A549 (cell line): Measurements from ENCODE around the gene TCEANC2. TPM values are rescaled to one million over a fixed set of nuclear protein-coding genes. Genes with fewer than 3 reads are reported as not detected.

ENCODE experiments used
- ATAC-seq, 2 experiments: fragments of 200-7000 bp in 1 of 2; fragments of >200 bp in 1 of 2; cut with Nextera tagmentation in 1 of 2; cut with Tn5 transposase in 1 of 2; 3 replicates each; pipeline versions ENCODE4 v1.8.0 to v1.9.1; 2018 to 2020; ENCODE audit warnings: mild to moderate bottlenecking in 1 of 2, moderate library complexity in 1 of 2
- CTCF ChIA-PET: fragments of 300-600 bp; sonication (Branson Sonifier 250); formaldehyde crosslinking; extraction: SDS; loops from one replicate; lab custom pipeline; 2021; ENCODE audit warnings: antibody characterized with exemption, inconsistent platforms; lab: Yijun Ruan, JAX
- POLR2A ChIA-PET: fragments of 350-600 bp; formaldehyde crosslinking; extraction: SDS; loops from one replicate; lab custom pipeline; 2021; ENCODE audit warnings: antibody characterized with exemption, inconsistent platforms; lab: Yijun Ruan, JAX
- DNase-seq, 2 experiments: peaks; one replicate each; pipeline versions ENCODE4 v3.0.0 to v3.0.0-alpha.2; 2011 to 2016; ENCODE audit warnings: low read depth in 1 of 2, low spot score in 1 of 2
- FAIRE-seq: peaks from 2 replicates; lab custom pipeline; 2011; peaks lifted over from hg19 to GRCh38; lab: Jason Lieb, UNC
- H3K27ac ChIP-seq, 2 experiments: fragments of >200 bp; sonication (Bioruptor Twin); formaldehyde crosslinking; 3 replicates each; pipeline ENCODE4 v1.5.1; 2016 to 2017
- H3K4me1 ChIP-seq: fragments of >200 bp; sonication (Bioruptor Twin); formaldehyde crosslinking; 3 replicates; pipeline ENCODE4 v1.6.1; 2016
- H3K4me2 ChIP-seq: fragments of >200 bp; sonication (Bioruptor Twin); formaldehyde crosslinking; 3 replicates; pipeline ENCODE4 v1.6.1; 2016
- H3K4me3 ChIP-seq: fragments of >200 bp; sonication (Bioruptor Twin); formaldehyde crosslinking; 3 replicates; pipeline ENCODE4 v1.5.1; 2016
- H3K9me3 ChIP-seq: fragments of >200 bp; sonication (Bioruptor Twin); formaldehyde crosslinking; 3 replicates; pipeline ENCODE4 v1.6.1; 2016
- BHLHE40 ChIP-seq: IDR thresholded peaks from 2 replicates; pipeline ENCODE4 v1.6.1; 2012; ENCODE audit warnings: low read depth, low read length, inconsistent platforms
- CHD2 ChIP-seq: fragments of 150-350 bp; IDR thresholded peaks from 2 replicates; pipeline ENCODE4 v1.6.1; 2014; ENCODE audit warnings: low read length; ENCODE audit not compliant: partially characterized antibody
- EHF ChIP-seq: fragments of 250-450 bp; sonication (Bioruptor Pico); IDR thresholded peaks from 2 replicates; pipeline ENCODE4 v1.5.0; 2020; ENCODE audit warnings: mild to moderate bottlenecking
- ESRRA ChIP-seq: fragments of 150-350 bp; IDR thresholded peaks from 2 replicates; pipeline ENCODE4 v1.6.1; 2014; ENCODE audit warnings: mild to moderate bottlenecking, low read length, borderline replicate concordance
- FOSB ChIP-seq: fragments of 250-450 bp; sonication (Bioruptor Pico); IDR thresholded peaks from 2 replicates; pipeline ENCODE4 v1.5.0; 2020; ENCODE audit warnings: mild to moderate bottlenecking, moderate library complexity
- FOXS1 ChIP-seq: fragments of 250-450 bp; sonication (Bioruptor Pico); IDR thresholded peaks from 2 replicates; pipeline ENCODE4 v1.5.0; 2020; ENCODE audit warnings: mild to moderate bottlenecking, moderate library complexity
- GATA3 ChIP-seq: IDR thresholded peaks from 2 replicates; pipeline ENCODE4 v1.6.1; 2012; ENCODE audit warnings: borderline replicate concordance
- HOXA7 ChIP-seq: fragments of 250-450 bp; sonication (Bioruptor Pico); IDR thresholded peaks from 2 replicates; pipeline ENCODE4 v1.5.0; 2020; ENCODE audit warnings: mild to moderate bottlenecking, moderate library complexity
- JUN ChIP-seq, 2 experiments: fragments of >200 bp; sonication (Bioruptor Twin); formaldehyde crosslinking; IDR thresholded peaks; 2 replicates in 1 of 2; 3 replicates in 1 of 2; pipeline ENCODE4 v1.6.1; 2016 to 2017
- JUNB ChIP-seq: fragments of >200 bp; sonication (Bioruptor Twin); formaldehyde crosslinking; IDR thresholded peaks from 2 replicates; pipeline ENCODE4 v1.6.1; 2016
- MAZ ChIP-seq: fragments of 150-350 bp; IDR thresholded peaks from 2 replicates; pipeline ENCODE4 v1.6.1; 2014; ENCODE audit warnings: antibody characterized with exemption, low read depth, low read length, borderline replicate concordance
- NFE2L2 ChIP-seq: fragments of 150-350 bp; conservative IDR thresholded peaks from 2 replicates; pipeline ENCODE4 v1.6.1; 2014; ENCODE audit warnings: low read length
- NPAS2 ChIP-seq: fragments of 250-450 bp; sonication (Bioruptor Pico); IDR thresholded peaks from 2 replicates; pipeline ENCODE4 v1.8.0; 2022; ENCODE audit warnings: mild to moderate bottlenecking, moderate library complexity, borderline replicate concordance
- NR3C1 ChIP-seq: fragments of >200 bp; sonication (Bioruptor Twin); formaldehyde crosslinking; IDR thresholded peaks from 3 replicates; pipeline ENCODE4 v1.6.1; 2017
- PBX3 ChIP-seq: IDR thresholded peaks from 2 replicates; pipeline ENCODE4 v1.6.1; 2012
- PHF8 ChIP-seq: fragments of 200-600 bp; sonication (generic); IDR thresholded peaks from 2 replicates; pipeline ENCODE4 v1.6.1; 2016; ENCODE audit warnings: low read depth, mild to moderate bottlenecking, antibody characterized with exemption, moderate library complexity, borderline replicate concordance
- POLR2A ChIP-seq: IDR thresholded peaks from 2 replicates; pipeline ENCODE4 v1.6.1; 2012; ENCODE audit warnings: mild to moderate bottlenecking, low read length
- RAD21 ChIP-seq, 2 experiments: fragments of >200 bp in 1 of 2; sonication (Bioruptor Twin) in 1 of 2; formaldehyde crosslinking in 1 of 2; IDR thresholded peaks in 1 of 2; conservative IDR thresholded peaks in 1 of 2; 2 replicates in 1 of 2; 3 replicates in 1 of 2; pipeline ENCODE4 v1.6.1; 2012 to 2018; ENCODE audit warnings: inconsistent platforms in 1 of 2
- RARB ChIP-seq: fragments of 250-450 bp; sonication (Bioruptor Pico); IDR thresholded peaks from 2 replicates; pipeline ENCODE4 v1.8.0; 2021; ENCODE audit warnings: mild to moderate bottlenecking, moderate library complexity
- REST ChIP-seq: fragments of 200-600 bp; sonication (generic); IDR thresholded peaks from 2 replicates; pipeline ENCODE4 v1.6.1; 2016; ENCODE audit warnings: antibody characterized with exemption, mild to moderate bottlenecking, moderate library complexity
- RFX5 ChIP-seq: fragments of 450-650 bp; IDR thresholded peaks from 2 replicates; pipeline ENCODE4 v1.7.1; 2014; ENCODE audit warnings: antibody characterized with exemption, mild to moderate bottlenecking, moderate library complexity
- RNF2 ChIP-seq: fragments of 200-600 bp; sonication (generic); IDR thresholded peaks from 2 replicates; pipeline ENCODE4 v1.6.1; 2016; ENCODE audit warnings: low read depth, mild to moderate bottlenecking, antibody characterized with exemption, moderate library complexity, borderline replicate concordance
- SMC3 ChIP-seq: fragments of >200 bp; sonication (Bioruptor Twin); formaldehyde crosslinking; IDR thresholded peaks from 3 replicates; pipeline ENCODE4 v1.6.1; 2018; ENCODE audit warnings: inconsistent platforms
- SREBF2 ChIP-seq: fragments of 450-650 bp; IDR thresholded peaks from 2 replicates; pipeline ENCODE4 v1.6.1; 2014; ENCODE audit warnings: mild to moderate bottlenecking, moderate library complexity
- TP53 ChIP-seq: fragments of 250-450 bp; sonication (Bioruptor Pico); IDR thresholded peaks from 2 replicates; pipeline ENCODE4 v1.5.0; 2021; ENCODE audit warnings: mild to moderate bottlenecking, moderate library complexity
- ZSCAN20 ChIP-seq: fragments of 250-450 bp; sonication (Bioruptor Pico); IDR thresholded peaks from 2 replicates; pipeline ENCODE4 v1.8.0; 2022; ENCODE audit warnings: mild to moderate bottlenecking, moderate library complexity
- WGBS: methylation state at CpG from one replicate; pipeline ENCODE4 v1.1.6; 2017; ENCODE audit errors: missing lambda C conversion rate; 5-methylcytosine and 5-hydroxymethylcytosine counted together
- polyA plus RNA-seq, 4 experiments: library from polyadenylated mRNA; depleted of rRNA in 3 of 4; stranded (reverse); fragments of >200 nt; fragmentation: RNase III in 1 of 4; extraction: RNeasy Plus Mini Kit Qiagen cat#74134 plus additional on column Dnase treatment in 1 of 4; gene quantifications; 2 replicates in 3 of 4; 3 replicates in 1 of 4; pipeline ENCODE4 v1.2.3, GENCODE V29; 2011 to 2017
- TF ChIP-seq, protein P1 (sequence below): fragments of 450-650 bp; IDR thresholded peaks from 2 replicates; pipeline ENCODE4 v1.6.1; 2014; ENCODE audit warnings: antibody characterized with exemption
- TF ChIP-seq, protein P2 (sequence below): fragments of >200 bp; sonication (Bioruptor Twin); formaldehyde crosslinking; IDR thresholded peaks from 3 replicates; pipeline ENCODE4 v1.6.1; 2016

The TCEANC2 gene
- polyA plus RNA-seq, 2 of the 4 experiments (the other 2 are of a cell fraction), result 1.9 to 3.4 TPM

DNA sequence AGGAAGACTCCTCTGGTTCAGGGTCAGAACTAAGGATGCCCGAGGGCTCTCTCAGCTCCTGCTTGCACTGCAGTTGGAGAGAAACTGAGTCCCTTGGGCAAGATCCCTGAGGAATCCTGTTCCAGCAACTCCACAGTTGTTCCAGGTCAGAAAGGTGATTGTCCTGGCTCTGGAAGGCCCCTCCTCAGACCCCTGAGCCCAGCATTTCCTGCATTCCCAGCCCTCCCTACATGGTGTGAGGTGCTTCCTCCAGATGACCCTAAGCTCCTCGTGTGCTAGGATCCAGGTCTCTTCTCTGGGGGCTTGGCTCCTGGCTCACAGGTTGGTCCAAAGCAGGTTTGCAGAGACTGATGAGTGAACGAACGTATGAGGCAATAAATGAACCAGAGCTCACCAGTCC is 46.9 kb upstream of the TCEANC2 start:
- TF ChIP-seq FOXS1 (CRISPR knock-in tag), result no peak
- TF ChIP-seq POLR2A, result no peak
- no peak for TF ChIP-seq EHF (CRISPR knock-in tag)
- no peak for TF ChIP-seq RNF2
- no peak for TF ChIP-seq ESRRA
- TF ChIP-seq, protein P1, sequence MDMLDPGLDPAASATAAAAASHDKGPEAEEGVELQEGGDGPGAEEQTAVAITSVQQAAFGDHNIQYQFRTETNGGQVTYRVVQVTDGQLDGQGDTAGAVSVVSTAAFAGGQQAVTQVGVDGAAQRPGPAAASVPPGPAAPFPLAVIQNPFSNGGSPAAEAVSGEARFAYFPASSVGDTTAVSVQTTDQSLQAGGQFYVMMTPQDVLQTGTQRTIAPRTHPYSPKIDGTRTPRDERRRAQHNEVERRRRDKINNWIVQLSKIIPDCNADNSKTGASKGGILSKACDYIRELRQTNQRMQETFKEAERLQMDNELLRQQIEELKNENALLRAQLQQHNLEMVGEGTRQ, result no peak
- no peak for TF ChIP-seq RARB
- TF ChIP-seq TP53, result no peak
- no peak for TF ChIP-seq ZSCAN20 (CRISPR knock-in tag)
- Histone ChIP-seq H3K4me1 (no peaks in the 10 kb centered on the region), H3K4me2 (no peak overlapping the region), H3K4me3 (no peak overlapping the region), H3K9me3 (no peaks in the 10 kb centered on the region), H3K27ac (no peak overlapping the region)
- POLR2A ChIA-PET, result no interaction called here
- CTCF ChIA-PET, result interaction anchor here (1.1 to 1.3 kb wide), 2 partner anchors 14 to 115 kb away, joined by 3 to 4 read pairs; no protein-coding TSS in a partner anchor
- ATAC-seq (no peak), DNase-seq (no peak), FAIRE-seq (no peak)
- WGBS, result 42% methylated on average over 4 of the region's 4 CpGs

- no peak overlapping the region for H3K4me3 ChIP-seq
- ATAC-seq (no peak), DNase-seq (no peak), FAIRE-seq (no peak)
- ChIA-PET CTCF (interaction anchor here (0.9 kb wide), 1 partner anchor 19 kb away, joined by 3 read pairs; no protein-coding TSS in a partner anchor), POLR2A (no interaction called here)
- WGBS, result 52% methylated on average over 4 of the region's 4 CpGs
- no peak overlapping the region for H3K4me2 ChIP-seq
- H3K9me3 ChIP-seq, result no peaks in the 10 kb centered on the region
- no peaks in the 10 kb centered on the region for H3K4me1 ChIP-seq
- TF ChIP-seq MAZ (no peak), TP53 (no peak), PHF8 (no peak), RAD21 (conservative IDR thresholded peaks at IDR 0.05 in 1 of 2, IDR thresholded peaks at IDR 0.05 in 1 of 2) (no peak), RFX5 (no peak), HOXA7 (CRISPR knock-in tag) (no peak), JUNB (no peak), FOSB (CRISPR knock-in tag) (no peak), PBX3 (no peak), BHLHE40 (no peak), SMC3 (no peak)
- TF ChIP-seq, protein P2, sequence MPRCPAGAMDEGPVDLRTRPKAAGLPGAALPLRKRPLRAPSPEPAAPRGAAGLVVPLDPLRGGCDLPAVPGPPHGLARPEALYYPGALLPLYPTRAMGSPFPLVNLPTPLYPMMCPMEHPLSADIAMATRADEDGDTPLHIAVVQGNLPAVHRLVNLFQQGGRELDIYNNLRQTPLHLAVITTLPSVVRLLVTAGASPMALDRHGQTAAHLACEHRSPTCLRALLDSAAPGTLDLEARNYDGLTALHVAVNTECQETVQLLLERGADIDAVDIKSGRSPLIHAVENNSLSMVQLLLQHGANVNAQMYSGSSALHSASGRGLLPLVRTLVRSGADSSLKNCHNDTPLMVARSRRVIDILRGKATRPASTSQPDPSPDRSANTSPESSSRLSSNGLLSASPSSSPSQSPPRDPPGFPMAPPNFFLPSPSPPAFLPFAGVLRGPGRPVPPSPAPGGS, result no peak
- H3K27ac ChIP-seq, result no peak overlapping the region
These were observed 45.8 kb upstream of the TCEANC2 start for GRCh38 chr1:54007613-54008012.

- CTCF ChIA-PET, result no interaction called here
- no peak for DNase-seq
- no peaks in the 10 kb centered on the region for H3K9me3 ChIP-seq
- POLR2A ChIA-PET, result no interaction called here
- no peak overlapping the region for H3K4me3 ChIP-seq
- no peak overlapping the region for H3K4me2 ChIP-seq
- ATAC-seq, result no peak
- H3K27ac ChIP-seq, result no peak overlapping the region
- WGBS, result 79% methylated on average over 7 of the region's 13 CpGs
- no peak for FAIRE-seq
- H3K4me1 ChIP-seq, result no peaks in the 10 kb centered on the region
- no peak for TF ChIP-seq REST
- no peak for TF ChIP-seq ZSCAN20 (CRISPR knock-in tag)
- no peak for TF ChIP-seq CHD2
- TF ChIP-seq, protein P2, result no peak
- no peak for TF ChIP-seq NPAS2 (CRISPR knock-in tag)
- no peak for TF ChIP-seq NR3C1
- TF ChIP-seq SREBF2, result no peak
- TF ChIP-seq, protein P1, result no peak
- no peak for TF ChIP-seq GATA3
- no peak for TF ChIP-seq JUN (IDR thresholded peaks at IDR 0.05)
- no peak for TF ChIP-seq NFE2L2
These were observed 44.5 kb upstream of the TCEANC2 start for GRCh38 chr1:54008876-54009275.
